ENCODE measurements around the gene VANGL1. TPM values are rescaled to one million over a fixed set of nuclear protein-coding genes. Genes with fewer than 3 reads are reported as not detected.

Gene VANGL1
- total RNA-seq, 1 experiment from 2014 or later = 13.6 TPM

GRCh38 chr1:115746021-115746690, 104.4 kb downstream of the VANGL1 start:
- Histone ChIP-seq H2BK12ac (ENCODE audit: insufficient read length, low read depth, low read length) (no peak overlapping the region), H3K27me3 (ENCODE audit: insufficient read depth, low read length) (no peaks in the 10 kb centered on the region), H3K23ac (ENCODE audit: insufficient read length, low read depth, low read length) (no peak overlapping the region), H3K9me3 (ENCODE audit: control insufficient read depth, low read depth, low read length) (no peaks in the 10 kb centered on the region), H3K27ac (ENCODE audit: insufficient read length, low read depth, low read length) (no peak overlapping the region), H3K79me2 (ENCODE audit: insufficient read depth, low read length) (no peaks in the 10 kb centered on the region), H3K79me1 (ENCODE audit: insufficient read depth, low read depth, low read length, poor library complexity, severe bottlenecking) (no peaks in the 10 kb centered on the region), H3K9ac (ENCODE audit: extremely low read depth, insufficient read length, low read length) (no peak overlapping the region), H4K20me1 (ENCODE audit: control insufficient read depth, insufficient read depth, insufficient read length) (no peaks in the 10 kb centered on the region), H4K91ac (ENCODE audit: insufficient read length, low read depth, low read length) (no peak overlapping the region), H3K56ac (ENCODE audit: insufficient read length, low read depth, low read length) (no peak overlapping the region), H2BK120ac (ENCODE audit: low read depth, low read length, poor library complexity, severe bottlenecking) (no peak overlapping the region), H4K5ac (ENCODE audit: insufficient read length, low read depth, low read length) (no peak overlapping the region), H2BK5ac (ENCODE audit: insufficient read length, low read length) (no peak overlapping the region), H2AK5ac (ENCODE audit: insufficient read length, low read length) (no peak overlapping the region), H2BK15ac (ENCODE audit: low read depth, low read length) (no peak overlapping the region), H2BK20ac (ENCODE audit: low read depth, low read length, poor library complexity, severe bottlenecking) (no peak overlapping the region), H3K23me2 (ENCODE audit: insufficient read length, low read depth, low read length, poor library complexity, severe bottlenecking) (no peaks in the 10 kb centered on the region), H3T11ph (ENCODE audit: low read length) (no peak overlapping the region), H2AFZ (ENCODE audit: low read length) (no peak overlapping the region), H4K8ac (replicated peaks; ENCODE audit: insufficient read length, low read depth, low read length) (no peak overlapping the region), H3K18ac (ENCODE audit: insufficient read length, low read depth, low read length) (no peak overlapping the region), H3K4me1 (ENCODE audit: insufficient read depth, low read length) (no peaks in the 10 kb centered on the region; the same call in 1 of the 2 replicates), H3K4ac (ENCODE audit: low read depth, low read length) (no peak overlapping the region), H3K14ac (ENCODE audit: insufficient read depth, low read length) (no peak overlapping the region), H3K4me2 (ENCODE audit: insufficient read depth, insufficient read length, low read length) (no peak overlapping the region)
- WGBS (ENCODE audit: extremely low coverage, insufficient read length, low lambda C conversion rate) = no CpG with 5 or more reads among the region's 5 CpGs
- H3K36me3 Mint-ChIP-seq (ENCODE audit: insufficient read depth in 1 of 3, low read depth in 3 of 3) = no peaks in the 10 kb centered on the region
- H3K27me3 Mint-ChIP-seq (ENCODE audit: low read depth) = no peaks in the 10 kb centered on the region
- no peak overlapping the region for H3K27ac Mint-ChIP-seq
- no peak overlapping the region for H3K4me3 Mint-ChIP-seq
- no peak for TF ChIP-seq CTCF (conservative IDR thresholded peaks at IDR 0.05)
- H3K4me1 Mint-ChIP-seq = peaks cover 17 to 20% of the 10 kb centered on the region in 2 experiments
- DNase-seq = no peak
- H3K9me3 Mint-ChIP-seq = no peaks in the 10 kb centered on the region

Other genes with a start within 250 kb of the VANGL1 start
- not detected in 2 replicates for gene CASQ2, start 126.7 kb downstream of the VANGL1 start, total RNA-seq (2021)
- 1.1 and 1.2 TPM in 2 replicates for gene NHLH2, start 199.2 kb downstream of the VANGL1 start, total RNA-seq (2021)

Data from H9 (cell line).